Measurements from ENCODE around the gene POTEH. TPM values are rescaled to one million over a fixed set of nuclear protein-coding genes. Genes with fewer than 3 reads are reported as not detected.
"Not testable (repeated sequence)": the region's sequence is repeated elsewhere in the genome, so short reads cannot be mapped to it uniquely, and the experiment has no call there.

POTEH gene
- total RNA-seq, 4 donors from 2014 or later, result not detected

- H3K36me3 ChIP-seq; H3K9me3 ChIP-seq; intact Hi-C loops (cut with DNase I; ENCODE audit: low total_unique reads); DNase-seq; H3K4me3 ChIP-seq; H3K27me3 ChIP-seq; H3K27ac ChIP-seq; H3K4me1 ChIP-seq: not testable (repeated sequence)
Measured at GRCh38 chr22:15749181-15749970, 59.5 kb downstream of the POTEH start.

GRCh38 chr22:15759443-15760097 lies 69.7 kb downstream of the POTEH start:
- H3K9me3 ChIP-seq; H3K27ac ChIP-seq; H3K27me3 ChIP-seq; H3K4me3 ChIP-seq; H3K4me1 ChIP-seq; DNase-seq; intact Hi-C loops (cut with DNase I; ENCODE audit: low total_unique reads); H3K36me3 ChIP-seq: not testable (repeated sequence)

GRCh38 chr22:15760388-15761150 lies 70.7 kb downstream of the POTEH start:
- H3K27me3 ChIP-seq; H3K4me1 ChIP-seq; DNase-seq; H3K36me3 ChIP-seq; H3K9me3 ChIP-seq; H3K27ac ChIP-seq; intact Hi-C loops (cut with DNase I; ENCODE audit: low total_unique reads); H3K4me3 ChIP-seq: not testable (repeated sequence)

GRCh38 chr22:15761151-15761777 lies 71.4 kb downstream of the POTEH start:
- intact Hi-C loops (cut with DNase I; ENCODE audit: low total_unique reads); H3K4me1 ChIP-seq; DNase-seq; H3K9me3 ChIP-seq; H3K36me3 ChIP-seq; H3K27ac ChIP-seq; H3K27me3 ChIP-seq; H3K4me3 ChIP-seq: not testable (repeated sequence)

- H3K9me3 ChIP-seq; intact Hi-C loops (cut with DNase I; ENCODE audit: low total_unique reads); H3K27me3 ChIP-seq; H3K36me3 ChIP-seq; H3K27ac ChIP-seq; DNase-seq; H3K4me3 ChIP-seq; H3K4me1 ChIP-seq: not testable (repeated sequence)
Measured at GRCh38 chr22:15763559-15763958, 73.7 kb downstream of the POTEH start.

Small RNA genes within 50 kb of the gene (small RNA-seq; reads per million reads assigned to genes)
- gene RNU6-816P, result not detected

Other genes starting within 250 kb of the POTEH start
- gene OR11H1, start 161.8 kb upstream of the POTEH start, total RNA-seq, result not detected